ENCODE measurements around the gene DZIP3. TPM values are rescaled to one million over a fixed set of nuclear protein-coding genes. Genes with fewer than 3 reads are reported as not detected.
"Not testable (repeated sequence)": the region's sequence is repeated elsewhere in the genome, so short reads cannot be mapped to it uniquely, and the experiment has no call there.

The DZIP3 gene
- total RNA-seq, 1 experiment from 2014 or later: 11.7 TPM

DNA sequence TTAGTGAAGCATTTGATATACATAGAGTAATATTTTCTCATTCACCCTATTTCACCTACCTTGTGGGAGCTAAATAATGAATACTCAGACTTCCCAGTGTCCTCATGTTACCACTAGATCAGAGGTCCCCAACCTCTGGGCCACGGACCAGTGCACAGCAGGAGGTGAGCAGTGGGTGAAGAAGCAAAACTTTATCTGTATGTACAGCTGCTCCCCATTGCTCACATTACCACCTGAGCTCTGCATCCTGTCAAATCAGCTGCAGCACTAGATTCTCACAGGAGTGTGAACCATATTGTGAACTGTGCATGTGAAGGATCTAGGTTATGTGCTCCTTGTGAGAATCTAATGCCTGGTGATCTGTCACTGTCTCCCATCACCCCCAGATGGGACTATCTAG lies 88.3 kb downstream of the DZIP3 start:
- DNase-seq (ENCODE audit: low spot score): no peak

DNA sequence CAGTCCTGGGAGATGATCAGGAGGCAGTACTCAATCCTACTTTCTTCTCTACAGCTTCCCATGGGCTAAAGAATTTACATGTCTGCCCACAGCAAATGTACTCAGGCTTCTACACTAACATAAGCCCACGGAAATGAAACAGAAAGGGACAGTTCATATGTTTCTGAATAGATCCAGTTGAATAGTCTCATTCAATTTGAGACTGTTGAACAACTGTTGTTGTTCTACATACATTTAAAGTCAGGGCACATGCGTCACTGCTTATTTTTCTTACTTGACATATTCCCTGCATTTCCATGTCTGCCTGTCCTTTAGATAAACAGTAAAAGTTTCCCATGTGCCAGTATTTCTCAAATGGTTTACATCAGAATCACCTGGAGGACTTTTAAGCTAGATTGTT lies 102.8 kb downstream of the DZIP3 start:
- not testable (repeated sequence) for DNase-seq (ENCODE audit: low spot score)

DNA sequence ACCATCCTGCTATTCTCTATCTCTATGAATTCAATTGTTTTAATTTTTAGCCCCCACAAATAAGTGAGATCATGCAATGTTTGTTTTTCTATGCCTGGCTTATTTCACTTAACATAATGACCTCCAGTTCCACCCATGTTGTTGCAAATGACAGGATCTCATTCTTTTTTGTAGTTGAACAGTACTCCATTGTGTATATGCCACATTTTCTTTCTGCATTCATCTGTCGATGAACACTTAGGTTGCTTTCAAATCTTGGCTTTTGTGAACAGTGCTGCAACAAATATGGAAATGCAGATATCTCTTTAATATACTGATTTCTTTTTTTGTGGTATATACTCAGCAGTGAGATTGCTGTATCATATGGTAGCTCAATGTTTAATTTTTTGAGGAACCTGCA lies 108.9 kb downstream of the DZIP3 start:
- no peak for DNase-seq (ENCODE audit: low spot score)

DNA sequence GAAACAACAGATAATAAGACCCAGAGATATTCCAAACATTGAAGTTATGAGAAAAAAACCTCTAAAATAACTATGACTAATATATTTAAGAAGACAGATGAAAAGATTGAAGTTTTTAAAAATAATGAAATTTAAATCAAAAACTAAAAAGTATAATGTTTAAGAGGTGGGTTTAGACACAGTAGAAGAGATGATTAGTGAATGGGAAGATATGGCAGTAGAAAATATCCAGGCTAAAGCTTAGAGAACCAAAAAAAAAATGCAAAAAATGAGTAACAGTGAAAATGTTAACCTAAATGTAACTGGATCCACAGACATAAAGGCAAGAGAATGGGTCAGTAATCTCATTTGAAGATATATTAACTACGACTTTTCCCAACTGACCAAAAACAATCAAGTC lies 115.5 kb downstream of the DZIP3 start:
- no peak for DNase-seq (ENCODE audit: low spot score)

DNA sequence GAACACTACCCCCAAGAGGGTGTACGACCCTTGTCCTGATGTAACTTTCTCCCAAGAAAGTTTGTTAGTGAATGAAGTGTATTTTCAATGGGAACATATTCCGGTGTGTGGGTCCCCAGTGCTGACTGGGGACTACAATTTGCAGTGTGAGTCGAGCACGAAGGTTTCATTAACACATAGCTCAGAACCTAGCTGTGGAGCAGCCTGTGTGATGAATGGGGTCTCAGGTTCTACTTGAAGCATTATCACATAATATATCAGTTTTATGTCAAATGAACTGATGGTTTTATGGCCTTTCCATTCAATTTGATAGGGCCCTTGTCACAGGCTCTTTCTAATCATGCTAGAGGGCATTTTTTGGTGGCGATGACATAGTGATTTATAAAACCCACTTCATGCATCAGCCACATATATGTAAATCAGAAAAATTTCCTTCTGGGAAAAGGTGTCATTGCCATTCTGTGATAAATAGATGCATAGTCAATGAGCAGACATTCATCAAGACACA lies 123.5 kb downstream of the DZIP3 start:
- DNase-seq (ENCODE audit: low spot score): no peak

DNA sequence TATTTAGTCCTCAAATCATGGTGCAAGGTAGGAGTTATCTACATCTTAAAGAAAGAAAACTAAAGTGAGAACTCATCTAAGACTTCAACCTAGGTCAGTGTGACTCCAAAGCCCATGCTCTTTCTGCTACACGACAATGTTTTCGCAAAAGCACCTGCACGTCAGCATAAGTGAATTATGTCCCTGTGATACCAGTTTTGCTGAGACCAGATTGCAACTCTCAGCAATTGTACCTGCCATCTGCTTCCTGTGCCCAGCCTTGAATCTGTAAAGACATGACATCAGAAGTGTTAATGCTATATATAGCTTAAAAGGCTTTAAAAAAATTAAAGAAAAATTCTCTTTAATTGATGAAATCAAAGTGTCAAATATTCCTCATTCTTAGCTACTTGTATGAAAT lies 124.3 kb downstream of the DZIP3 start:
- no peak for DNase-seq (ENCODE audit: low spot score)

DNA sequence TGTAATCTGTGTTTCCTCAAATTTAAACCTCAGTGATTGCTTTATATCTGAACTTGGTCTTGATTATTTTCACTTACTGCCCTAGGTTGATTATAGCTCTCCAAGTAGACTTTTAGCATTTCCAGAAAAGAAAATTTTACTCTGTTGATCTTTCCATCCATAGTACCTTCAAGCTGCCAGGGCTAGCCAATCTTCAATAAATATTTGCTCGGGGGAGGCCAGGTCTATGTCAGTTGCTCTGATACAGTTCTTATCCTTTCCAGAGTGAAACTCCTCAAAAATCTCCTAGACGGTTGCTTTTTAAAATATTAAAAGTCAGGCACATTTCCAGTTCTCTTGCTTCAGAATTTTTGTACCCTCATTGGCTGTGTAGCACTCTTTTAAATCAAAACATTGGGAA lies 128.9 kb downstream of the DZIP3 start:
- DNase-seq (ENCODE audit: low spot score): no peak

DNA sequence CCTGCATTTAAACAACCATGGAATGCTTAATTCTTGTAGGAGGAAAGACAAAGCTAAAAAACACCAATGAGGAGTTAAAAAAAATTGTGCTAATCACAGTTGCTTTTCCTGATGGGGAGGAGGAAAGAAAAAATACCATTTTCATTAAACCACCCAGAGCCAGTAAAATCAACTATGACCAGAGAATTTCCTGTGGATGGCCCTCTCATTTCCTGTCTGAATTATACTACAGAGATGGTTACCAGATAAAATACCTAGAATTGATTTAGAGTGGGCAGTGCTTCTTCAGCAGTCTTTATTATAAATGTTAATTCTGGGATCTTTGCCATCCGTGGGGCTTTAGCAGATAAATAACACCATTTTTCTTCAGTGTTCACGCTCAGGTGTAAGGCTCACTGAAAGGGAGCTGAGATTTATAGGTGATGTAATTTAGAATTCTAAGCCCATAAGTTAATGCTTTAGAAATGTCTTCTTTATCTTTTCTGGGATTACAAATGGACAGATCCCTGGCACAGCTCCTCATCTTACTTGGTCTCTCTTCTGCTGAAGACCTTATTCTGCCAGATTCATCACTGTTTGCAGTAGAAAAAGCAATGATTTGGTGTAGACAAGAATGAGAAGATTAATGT lies 129.8 kb downstream of the DZIP3 start:
- no peak for DNase-seq (ENCODE audit: low spot score)

DNA sequence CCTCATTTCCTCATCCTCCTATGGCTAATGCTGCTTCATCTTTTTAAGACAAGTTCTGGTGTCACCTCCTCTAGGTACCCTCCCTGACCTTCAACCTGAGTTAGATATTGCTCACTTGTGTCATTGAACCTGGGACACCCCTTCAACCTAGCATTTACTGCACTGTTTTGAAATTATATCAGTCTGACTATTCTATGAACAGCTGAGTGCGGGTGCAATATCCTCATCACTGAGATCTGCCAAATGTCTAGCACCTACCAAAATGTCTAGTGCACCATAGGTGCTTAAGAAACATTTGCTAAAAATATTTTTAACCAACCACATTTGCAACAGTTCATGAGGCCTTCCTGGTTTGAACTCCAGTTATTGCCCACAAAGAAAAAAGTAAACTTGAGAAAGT lies 133.2 kb downstream of the DZIP3 start:
- DNase-seq (ENCODE audit: low spot score): no peak

DNA sequence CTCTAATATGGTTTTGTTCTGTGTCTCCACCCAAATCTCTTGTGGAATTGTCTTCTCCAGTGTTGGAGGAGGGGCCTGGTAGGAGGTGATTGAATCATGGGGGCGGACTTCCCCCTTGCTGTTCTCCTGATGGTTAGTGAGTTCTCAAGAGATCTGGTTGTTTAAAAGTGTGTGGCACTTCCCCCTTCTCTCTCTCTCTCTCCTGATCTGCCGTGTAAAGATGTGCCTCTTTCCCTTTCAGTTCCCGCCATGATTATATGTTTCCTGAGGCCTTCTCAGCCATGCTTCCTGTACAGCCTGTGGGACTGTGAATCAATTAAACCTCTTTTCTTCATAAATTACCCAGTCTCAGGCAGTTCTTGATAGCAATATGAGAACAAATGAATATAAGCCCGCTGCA lies 134.6 kb downstream of the DZIP3 start:
- DNase-seq (ENCODE audit: low spot score): no peak

DNA sequence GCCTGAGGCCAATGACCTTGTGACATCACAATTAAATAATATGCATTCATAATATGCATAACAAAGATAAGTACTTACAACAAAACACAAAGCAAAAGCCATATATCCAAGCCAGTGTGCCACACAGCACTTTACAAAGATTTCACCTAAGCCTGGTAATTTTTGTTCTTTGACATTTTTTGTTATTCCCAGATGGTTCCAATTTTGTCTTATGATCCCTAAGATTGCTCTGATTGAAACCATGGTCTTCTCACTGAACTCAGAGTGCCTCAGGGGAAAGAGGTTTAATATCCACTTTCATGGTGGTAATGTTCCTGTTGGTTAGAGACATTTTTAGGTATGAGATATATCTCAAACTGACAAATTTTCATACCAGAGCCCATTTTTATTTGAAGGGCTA lies 138.6 kb downstream of the DZIP3 start:
- no peak for DNase-seq (ENCODE audit: low spot score)

DNA sequence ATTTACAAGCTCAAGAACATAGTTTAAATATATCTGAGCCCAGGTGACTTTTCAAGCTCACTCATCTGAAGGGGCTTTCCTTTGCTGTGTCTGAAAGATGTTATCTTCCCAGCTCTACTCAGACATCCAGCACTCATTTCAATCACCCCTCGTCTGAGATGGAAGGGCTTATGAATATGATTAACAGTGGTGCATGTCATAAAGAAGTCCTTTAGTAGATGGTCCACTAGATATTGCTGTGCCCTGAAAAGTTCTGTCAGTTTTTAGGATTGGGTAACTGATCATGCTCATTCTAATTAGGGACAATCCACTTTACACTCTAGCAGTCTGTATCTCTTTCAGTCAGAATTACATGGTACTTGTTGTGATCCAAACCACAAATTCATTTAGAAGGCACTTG lies 139.4 kb downstream of the DZIP3 start:
- DNase-seq (ENCODE audit: low spot score): no peak

DNA sequence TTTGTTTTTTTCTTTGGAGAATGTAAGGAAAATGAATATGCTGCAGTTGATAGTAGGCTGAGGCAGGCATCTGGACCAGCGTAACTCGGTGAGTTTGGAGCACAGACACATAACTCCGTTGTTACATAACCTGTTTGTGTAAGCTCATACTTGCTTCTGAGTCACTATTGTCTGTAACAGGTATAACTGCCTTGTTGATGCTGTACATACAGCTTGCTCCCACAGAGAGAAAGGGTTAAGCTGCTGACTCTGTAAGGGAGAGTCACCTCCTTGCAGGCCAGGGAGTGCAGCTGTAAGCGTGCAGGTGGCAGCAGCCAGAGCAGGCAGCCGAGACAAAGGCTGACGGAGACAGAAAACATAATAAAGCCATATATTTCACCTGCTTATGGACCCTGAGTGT lies 147.3 kb downstream of the DZIP3 start:
- no peak for DNase-seq (ENCODE audit: low spot score)

DNA sequence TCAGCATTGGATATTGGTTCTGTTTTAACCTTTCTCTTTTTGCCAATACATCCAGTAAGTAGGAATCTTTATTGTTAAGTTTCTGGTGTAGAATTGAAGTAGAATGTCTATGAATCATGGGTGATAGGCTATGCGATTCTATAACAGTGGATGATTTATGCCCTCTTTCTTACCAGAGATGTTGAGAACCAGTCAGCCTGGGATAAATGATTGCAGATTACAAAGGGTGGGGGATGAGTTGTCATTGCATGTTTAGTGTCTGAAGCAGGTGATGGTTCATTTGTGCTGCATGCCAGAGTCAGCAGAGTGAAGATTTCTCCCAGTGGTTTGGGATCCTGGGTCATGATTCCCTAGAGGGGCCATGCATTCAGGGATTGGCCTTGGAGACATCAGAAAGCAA lies 153.4 kb downstream of the DZIP3 start:
- no peak for DNase-seq (ENCODE audit: low spot score)

Other genes starting within 250 kb of the DZIP3 start
- 0.08 and 0.10 TPM in 2 replicates for gene MYH15, start 79.1 kb upstream of the DZIP3 start, total RNA-seq (2014; rRNA removed; shearing (Covaris generic))
- 15.4 and 22.3 TPM in 2 replicates for gene CIP2A, start 284 bp upstream of the DZIP3 start, total RNA-seq (2014; rRNA removed; shearing (Covaris generic))
- gene RETNLB, start 167.7 kb downstream of the DZIP3 start, total RNA-seq (2014; rRNA removed; shearing (Covaris generic)): not detected in 2 replicates
- gene TRAT1, start 233.1 kb downstream of the DZIP3 start, total RNA-seq (2014; rRNA removed; shearing (Covaris generic)): not detected in 2 replicates

Data from H4 (cell line).